Fibroblast of skin of scalp (primary cell): ENCODE measurements around the gene NUFIP1.
"Not testable (repeated sequence)": the region's sequence is repeated elsewhere in the genome, so short reads cannot be mapped to it uniquely, and the experiment has no call there.

Experiments used
- DNase-seq: peaks from one replicate; pipeline ENCODE4 v3.0.0-alpha.2; 2013

Gene NUFIP1

GRCh38 chr13:44969551-44970484 lies 19.5 kb downstream of the NUFIP1 start:
- DNase-seq, result peak; percentile 61

GRCh38 chr13:44968434-44968815 lies 20.8 kb downstream of the NUFIP1 start:
- no peak for DNase-seq

- no peak for DNase-seq
Observed at GRCh38 chr13:44967704-44968433, 21.4 kb downstream of the NUFIP1 start.

GRCh38 chr13:44961997-44962396 lies 27.3 kb downstream of the NUFIP1 start:
- DNase-seq, result no peak

- no peak for DNase-seq
Observed at GRCh38 chr13:44955406-44955805, 33.9 kb downstream of the NUFIP1 start.

GRCh38 chr13:44954224-44954623 lies 35.0 kb downstream of the NUFIP1 start:
- DNase-seq, result no peak

- DNase-seq, result no peak
Observed at GRCh38 chr13:44952671-44953070, 36.6 kb downstream of the NUFIP1 start.

- no peak for DNase-seq
Observed at GRCh38 chr13:44951184-44951583, 38.1 kb downstream of the NUFIP1 start.

- DNase-seq, result not testable (repeated sequence)
Observed at GRCh38 chr13:44943411-44943810, 45.9 kb downstream of the NUFIP1 start.

GRCh38 chr13:44938854-44939253 lies 50.4 kb downstream of the NUFIP1 start:
- no peak for DNase-seq

- DNase-seq, result no peak
Observed at GRCh38 chr13:44936246-44936645, 53.0 kb downstream of the NUFIP1 start.

GRCh38 chr13:44934724-44935123 lies 54.5 kb downstream of the NUFIP1 start:
- DNase-seq, result peak; percentile 35

GRCh38 chr13:44932850-44933251 lies 56.4 kb downstream of the NUFIP1 start:
- no peak for DNase-seq

- DNase-seq, result peak; percentile 54
Observed at GRCh38 chr13:44932171-44932849, 57.0 kb downstream of the NUFIP1 start.

- DNase-seq, result no peak
Observed at GRCh38 chr13:44930963-44931623, 58.2 kb downstream of the NUFIP1 start.

GRCh38 chr13:44930280-44930679 lies 59.0 kb downstream of the NUFIP1 start:
- DNase-seq, result no peak

GRCh38 chr13:44929692-44930091 lies 59.6 kb downstream of the NUFIP1 start:
- DNase-seq, result no peak

GRCh38 chr13:44927968-44928367 lies 61.3 kb downstream of the NUFIP1 start:
- no peak for DNase-seq

GRCh38 chr13:44921931-44922758 lies 67.1 kb downstream of the NUFIP1 start:
- DNase-seq, result peak; percentile 75

GRCh38 chr13:44921246-44921877 lies 67.9 kb downstream of the NUFIP1 start:
- no peak for DNase-seq

GRCh38 chr13:44920013-44920412 lies 69.3 kb downstream of the NUFIP1 start:
- no peak for DNase-seq
